ENCODE results near the gene GTF3C1.
"Not testable (repeated sequence)": the region's sequence is repeated elsewhere in the genome, so short reads cannot be mapped to it uniquely, and the experiment has no call there.

Gene GTF3C1, protein sequence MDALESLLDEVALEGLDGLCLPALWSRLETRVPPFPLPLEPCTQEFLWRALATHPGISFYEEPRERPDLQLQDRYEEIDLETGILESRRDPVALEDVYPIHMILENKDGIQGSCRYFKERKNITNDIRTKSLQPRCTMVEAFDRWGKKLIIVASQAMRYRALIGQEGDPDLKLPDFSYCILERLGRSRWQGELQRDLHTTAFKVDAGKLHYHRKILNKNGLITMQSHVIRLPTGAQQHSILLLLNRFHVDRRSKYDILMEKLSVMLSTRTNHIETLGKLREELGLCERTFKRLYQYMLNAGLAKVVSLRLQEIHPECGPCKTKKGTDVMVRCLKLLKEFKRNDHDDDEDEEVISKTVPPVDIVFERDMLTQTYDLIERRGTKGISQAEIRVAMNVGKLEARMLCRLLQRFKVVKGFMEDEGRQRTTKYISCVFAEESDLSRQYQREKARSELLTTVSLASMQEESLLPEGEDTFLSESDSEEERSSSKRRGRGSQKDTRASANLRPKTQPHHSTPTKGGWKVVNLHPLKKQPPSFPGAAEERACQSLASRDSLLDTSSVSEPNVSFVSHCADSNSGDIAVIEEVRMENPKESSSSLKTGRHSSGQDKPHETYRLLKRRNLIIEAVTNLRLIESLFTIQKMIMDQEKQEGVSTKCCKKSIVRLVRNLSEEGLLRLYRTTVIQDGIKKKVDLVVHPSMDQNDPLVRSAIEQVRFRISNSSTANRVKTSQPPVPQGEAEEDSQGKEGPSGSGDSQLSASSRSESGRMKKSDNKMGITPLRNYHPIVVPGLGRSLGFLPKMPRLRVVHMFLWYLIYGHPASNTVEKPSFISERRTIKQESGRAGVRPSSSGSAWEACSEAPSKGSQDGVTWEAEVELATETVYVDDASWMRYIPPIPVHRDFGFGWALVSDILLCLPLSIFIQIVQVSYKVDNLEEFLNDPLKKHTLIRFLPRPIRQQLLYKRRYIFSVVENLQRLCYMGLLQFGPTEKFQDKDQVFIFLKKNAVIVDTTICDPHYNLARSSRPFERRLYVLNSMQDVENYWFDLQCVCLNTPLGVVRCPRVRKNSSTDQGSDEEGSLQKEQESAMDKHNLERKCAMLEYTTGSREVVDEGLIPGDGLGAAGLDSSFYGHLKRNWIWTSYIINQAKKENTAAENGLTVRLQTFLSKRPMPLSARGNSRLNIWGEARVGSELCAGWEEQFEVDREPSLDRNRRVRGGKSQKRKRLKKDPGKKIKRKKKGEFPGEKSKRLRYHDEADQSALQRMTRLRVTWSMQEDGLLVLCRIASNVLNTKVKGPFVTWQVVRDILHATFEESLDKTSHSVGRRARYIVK (N-terminal part only)

DNA sequence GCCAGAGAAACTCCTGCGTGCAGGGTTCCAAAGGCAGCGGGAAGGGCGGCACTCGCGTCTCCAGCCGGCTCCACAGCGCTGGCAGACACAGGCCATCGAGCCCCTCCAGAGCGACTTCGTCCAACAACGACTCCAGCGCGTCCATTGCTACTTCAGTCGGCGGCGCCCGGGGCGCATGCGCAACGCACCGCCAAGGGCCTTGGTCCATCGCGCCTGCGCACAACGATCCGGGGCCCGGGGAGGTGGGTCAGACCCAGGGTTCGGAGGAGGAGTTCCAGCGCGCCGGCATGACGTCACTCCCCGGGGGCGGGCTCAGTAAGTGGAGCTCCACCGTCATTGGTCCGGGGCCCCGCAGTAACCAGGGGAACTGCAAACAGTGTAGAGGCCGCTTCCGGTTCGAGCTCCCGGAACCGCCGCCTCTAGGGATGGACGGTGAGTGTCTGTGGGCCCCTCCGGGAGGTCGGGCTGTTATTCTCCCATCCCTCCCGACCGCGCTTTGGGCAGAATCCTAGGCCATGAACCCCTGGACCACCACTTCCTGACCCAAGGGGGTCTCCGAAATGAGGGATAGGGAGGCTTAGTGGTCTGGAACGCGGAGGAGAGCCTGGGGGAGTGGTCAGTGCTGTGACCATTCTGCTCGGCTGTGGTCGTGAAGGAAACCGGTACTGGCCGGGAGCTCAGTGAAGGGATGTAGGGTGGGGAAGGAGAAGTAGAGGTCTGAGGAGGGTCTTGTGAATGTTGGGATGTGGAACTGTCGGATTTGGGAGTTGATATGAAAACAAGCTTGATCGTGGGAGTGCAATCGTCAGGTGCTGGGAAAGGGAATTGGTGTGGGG lies at the start of gene GTF3C1, which contains the start of gene KATNIP:
TSS of gene GTF3C1 (minus strand) at position 168 of the 836 bp plus-strand sequence. CDS start at position 145, 23 bp downstream.
TSS of gene KATNIP (plus strand) at position 399 of the 836 bp plus-strand sequence. CDS start at position 426, 27 bp downstream.
- DNase-seq, result peak; percentile 100

- no peak for DNase-seq
These were observed 49.3 kb upstream of the GTF3C1 start for GRCh38 chr16:27598931-27599565.

DNA sequence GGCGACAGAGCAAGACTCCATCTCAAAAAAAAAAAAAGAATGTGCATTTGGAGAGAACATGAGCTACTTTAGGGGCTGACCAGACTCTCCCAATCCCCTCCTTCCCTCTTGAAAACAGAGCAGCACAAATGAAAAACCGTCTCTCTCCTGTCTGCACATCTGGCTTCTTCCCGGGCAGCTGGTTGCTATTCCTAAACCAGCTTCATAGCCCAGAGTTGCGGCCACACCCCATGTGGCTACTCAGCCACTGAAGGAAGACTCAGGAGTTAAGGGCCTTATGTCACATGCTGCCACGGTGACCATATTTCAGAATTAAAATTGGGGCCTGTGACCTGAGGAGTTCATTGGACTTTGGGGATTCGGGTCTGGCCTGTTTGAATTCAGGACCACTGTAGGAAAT lies 48.5 kb upstream of the GTF3C1 start:
- no peak for DNase-seq

- DNase-seq, result no peak
These were observed 47.6 kb upstream of the GTF3C1 start for GRCh38 chr16:27597361-27597760.

DNA sequence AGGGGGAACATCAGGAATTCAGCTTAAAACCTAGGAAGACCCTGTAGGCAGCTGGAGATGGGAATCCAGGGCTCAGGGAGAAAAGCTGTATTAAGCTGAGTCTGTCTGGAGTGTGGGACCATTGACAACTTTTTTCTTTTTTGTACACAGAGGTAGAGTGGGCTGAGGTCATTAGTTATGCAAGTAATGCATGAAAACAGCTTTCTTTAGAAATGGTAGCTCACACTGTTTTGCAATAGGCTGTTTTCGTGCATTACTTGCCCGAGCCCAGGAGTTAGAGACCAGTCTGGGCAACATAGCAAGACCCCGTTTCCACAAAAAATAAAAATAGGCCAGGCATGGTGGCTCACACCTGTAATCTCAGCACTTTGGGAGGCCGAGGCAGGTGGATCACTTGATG lies 46.7 kb upstream of the GTF3C1 start:
- DNase-seq, result no peak

DNA sequence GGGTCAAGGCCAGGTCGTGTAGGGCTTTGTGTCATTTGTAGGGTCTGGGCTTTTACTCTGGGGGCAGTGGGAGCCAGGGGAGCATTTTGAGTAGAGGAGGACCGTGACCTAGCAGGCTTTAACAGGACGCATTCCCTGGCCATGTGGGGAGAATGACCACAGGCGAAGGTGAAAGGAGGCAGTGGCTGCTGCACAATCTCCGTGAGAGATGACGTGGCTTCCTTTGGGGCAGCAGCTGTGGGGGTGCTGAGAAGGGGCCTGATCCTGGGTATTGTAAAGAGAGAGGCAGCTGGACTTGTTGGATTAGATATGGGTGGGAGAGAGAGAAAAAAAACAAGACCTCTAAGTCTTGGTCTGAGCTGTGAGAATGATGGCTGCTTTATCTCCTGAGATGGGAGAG lies 46.3 kb upstream of the GTF3C1 start:
- no peak for DNase-seq

DNA sequence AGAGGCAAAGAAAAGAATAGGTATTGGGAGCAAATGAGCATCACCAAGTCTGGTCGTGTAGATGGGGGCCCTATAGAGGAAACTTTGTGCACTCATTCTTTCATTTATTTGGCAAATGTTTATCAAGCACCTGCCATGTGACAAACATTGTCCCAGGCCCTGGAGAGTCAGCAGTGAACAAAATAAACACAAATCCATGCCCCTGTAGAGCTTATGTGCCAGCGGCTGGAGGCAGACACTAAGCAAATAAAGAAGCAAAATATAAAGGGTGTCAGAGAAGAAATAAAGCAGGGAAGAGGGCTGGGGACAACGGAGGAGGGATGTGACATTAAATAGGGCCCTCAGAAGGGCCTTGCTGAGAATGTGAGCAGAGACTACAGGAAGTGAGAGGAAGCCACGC lies 45.8 kb upstream of the GTF3C1 start:
- no peak for DNase-seq

DNA sequence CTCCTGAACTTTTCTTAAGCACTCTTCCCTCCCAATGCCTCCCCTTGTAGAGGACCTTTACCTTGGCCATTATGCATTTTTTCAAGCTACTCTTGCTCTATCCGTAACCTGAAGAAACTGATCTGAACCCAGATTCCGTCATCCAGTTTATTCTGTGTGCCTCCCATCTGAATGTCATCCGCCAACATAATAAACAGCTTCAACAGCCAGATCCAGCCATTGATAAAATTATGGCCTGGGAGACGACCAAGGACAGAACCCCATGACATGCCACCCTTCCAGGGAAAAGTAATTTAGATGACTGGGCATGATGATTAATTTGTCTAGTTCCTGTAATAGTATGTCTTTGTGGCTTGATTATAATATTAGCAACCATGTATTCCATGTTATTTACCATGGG lies 42.1 kb upstream of the GTF3C1 start:
- no peak for DNase-seq

DNA sequence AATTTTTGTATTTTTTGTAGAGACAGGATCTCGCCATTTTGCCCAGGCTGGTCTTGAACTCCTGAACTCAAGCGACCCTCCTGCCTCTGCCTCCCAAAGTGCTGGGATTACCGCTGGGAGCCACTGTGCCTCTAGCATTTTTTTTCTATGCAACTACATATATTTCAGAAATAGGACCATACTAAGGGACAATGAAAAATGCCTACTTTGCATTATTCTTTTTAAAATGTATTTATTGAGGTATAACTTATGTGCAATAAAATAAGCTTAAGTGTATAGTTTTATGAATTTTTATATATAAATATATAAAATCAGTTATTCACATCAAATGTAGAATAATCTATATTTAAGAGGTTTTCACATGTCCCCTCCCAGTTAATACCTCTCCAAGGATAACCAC lies 38.3 kb upstream of the GTF3C1 start:
- DNase-seq, result no peak

GRCh38 chr16:27586711-27587110 lies 37.0 kb upstream of the GTF3C1 start:
- no peak for DNase-seq

DNA sequence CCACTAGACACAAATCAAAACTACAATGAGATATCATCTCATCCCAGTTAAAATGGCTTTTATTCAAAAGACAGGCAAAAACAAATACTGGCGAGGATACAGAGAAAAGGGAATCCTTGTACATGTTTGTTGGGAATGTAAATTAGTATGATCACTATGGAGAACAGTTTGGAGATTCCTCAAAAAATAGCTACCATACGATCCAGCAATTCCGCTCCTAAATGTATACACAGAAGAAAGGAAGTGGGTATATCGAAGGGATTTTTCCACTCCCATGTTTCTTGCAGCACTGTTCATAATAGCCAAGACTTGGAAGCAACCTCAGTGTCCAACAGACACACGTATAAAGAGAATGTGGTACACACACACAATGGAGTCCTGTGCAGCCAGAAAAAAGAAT lies 35.5 kb upstream of the GTF3C1 start:
- DNase-seq, result no peak

- no peak for DNase-seq
These were observed 33.9 kb upstream of the GTF3C1 start for GRCh38 chr16:27583634-27584033.

- DNase-seq, result no peak
These were observed 33.2 kb upstream of the GTF3C1 start for GRCh38 chr16:27582883-27583282.

- DNase-seq, result no peak
These were observed 29.6 kb upstream of the GTF3C1 start for GRCh38 chr16:27579087-27579980.

DNA sequence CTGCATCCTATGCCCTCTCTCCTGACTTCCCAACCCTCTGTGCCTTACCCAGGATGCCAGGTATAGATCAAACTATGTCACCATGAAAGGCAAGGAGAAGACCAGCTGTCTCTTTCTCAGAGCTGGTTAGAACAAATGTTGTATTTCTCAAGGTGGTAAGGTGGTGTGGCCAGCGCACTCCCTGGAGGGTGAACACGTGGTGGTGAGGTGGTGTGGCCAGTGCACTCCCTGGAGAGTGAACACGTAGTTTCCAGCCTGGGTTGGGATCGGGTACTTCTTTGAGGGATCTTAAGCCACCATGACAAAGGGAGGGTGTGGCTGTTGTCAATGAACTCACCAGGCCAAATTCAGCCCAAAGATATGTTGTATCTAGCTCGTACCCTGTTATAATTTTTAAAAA lies 27.0 kb upstream of the GTF3C1 start:
- no peak for DNase-seq

- no peak for DNase-seq
These were observed 23.0 kb upstream of the GTF3C1 start for GRCh38 chr16:27572711-27573110.

DNA sequence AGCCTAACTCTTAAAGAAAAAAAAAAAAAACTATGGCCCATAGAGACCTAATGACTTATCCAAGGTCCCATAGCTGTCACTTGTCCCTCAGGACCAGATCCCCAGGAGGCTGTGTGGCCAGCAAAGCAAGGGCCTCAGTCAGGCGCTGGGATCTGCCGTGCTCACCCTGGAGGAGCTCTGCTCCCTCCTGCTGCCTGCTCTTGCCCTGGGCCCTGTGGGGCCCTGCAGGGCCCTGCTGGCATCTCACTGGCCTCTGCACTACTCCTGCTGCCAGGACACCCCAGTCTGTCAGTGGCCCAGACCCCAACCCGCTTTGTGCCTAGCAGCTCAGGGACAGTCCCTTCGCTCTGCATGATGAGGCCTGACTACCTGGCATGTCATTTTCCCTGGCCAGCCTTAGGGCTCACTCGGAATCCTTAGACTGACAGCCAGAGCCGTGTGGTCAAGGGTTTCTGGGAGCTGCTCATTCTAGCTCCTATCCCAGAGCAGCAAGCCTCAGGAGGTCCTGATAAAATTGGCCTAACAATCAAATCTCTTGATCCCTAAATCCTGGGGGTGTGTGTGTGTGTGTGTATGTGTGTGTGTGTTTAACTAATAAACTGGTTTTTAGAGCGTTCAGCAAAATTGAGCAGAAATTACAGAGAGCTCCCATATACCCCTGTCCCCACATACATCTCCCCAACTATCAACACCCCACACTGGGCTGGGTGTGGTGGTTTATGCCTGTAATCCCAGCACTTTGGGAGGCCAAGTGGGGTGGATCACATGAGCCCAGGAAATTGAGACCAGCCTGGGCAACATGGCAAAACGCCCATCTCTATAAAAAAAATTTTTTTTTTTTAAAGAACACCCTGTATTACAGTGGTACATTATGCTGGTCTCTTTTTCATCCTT lies 22.0 kb upstream of the GTF3C1 start:
- no peak for DNase-seq

- not testable (repeated sequence) for DNase-seq
These were observed 21.3 kb upstream of the GTF3C1 start for GRCh38 chr16:27570986-27571385.

- no peak for DNase-seq
These were observed 18.4 kb upstream of the GTF3C1 start for GRCh38 chr16:27568077-27568476.
